Measurements from ENCODE around the gene KDM6A.
"Not testable (repeated sequence)": the region's sequence is repeated elsewhere in the genome, so short reads cannot be mapped to it uniquely, and the experiment has no call there.

KDM6A gene

GRCh38 chrX:44889824-44890223, 16.8 kb downstream of the KDM6A start:
- no peak for DNase-seq (ENCODE audit: low read depth in 2 of 2)

DNA sequence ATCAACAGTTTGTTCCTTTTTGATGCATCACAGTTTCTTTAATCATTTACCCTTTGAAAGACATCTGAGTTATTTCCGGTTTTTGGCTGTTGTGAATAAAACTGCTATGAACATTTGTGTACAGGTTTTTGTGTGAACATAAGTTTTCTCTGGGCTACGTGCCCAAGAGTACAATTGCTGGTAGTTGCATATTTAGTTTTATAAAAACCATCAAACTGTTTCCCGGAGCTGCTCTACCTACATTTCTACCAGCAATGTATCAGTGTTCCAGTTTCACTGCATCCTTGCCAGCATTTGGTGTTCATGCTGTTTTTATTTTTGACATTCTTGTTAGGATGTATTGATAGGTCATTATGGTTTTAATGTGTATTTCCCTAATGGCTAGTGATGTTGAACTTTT, 17.3 kb downstream of the KDM6A start:
- DNase-seq (ENCODE audit: low read depth in 2 of 2) = no peak

- not testable (repeated sequence) for DNase-seq (ENCODE audit: low read depth in 2 of 2)
Observed at GRCh38 chrX:44890687-44891086, 17.7 kb downstream of the KDM6A start.

GRCh38 chrX:44891642-44892041, 18.7 kb downstream of the KDM6A start:
- DNase-seq (ENCODE audit: low read depth in 2 of 2) = no peak

GRCh38 chrX:44896876-44897186, 23.8 kb downstream of the KDM6A start:
- DNase-seq (ENCODE audit: low read depth in 2 of 2) = no peak

DNA sequence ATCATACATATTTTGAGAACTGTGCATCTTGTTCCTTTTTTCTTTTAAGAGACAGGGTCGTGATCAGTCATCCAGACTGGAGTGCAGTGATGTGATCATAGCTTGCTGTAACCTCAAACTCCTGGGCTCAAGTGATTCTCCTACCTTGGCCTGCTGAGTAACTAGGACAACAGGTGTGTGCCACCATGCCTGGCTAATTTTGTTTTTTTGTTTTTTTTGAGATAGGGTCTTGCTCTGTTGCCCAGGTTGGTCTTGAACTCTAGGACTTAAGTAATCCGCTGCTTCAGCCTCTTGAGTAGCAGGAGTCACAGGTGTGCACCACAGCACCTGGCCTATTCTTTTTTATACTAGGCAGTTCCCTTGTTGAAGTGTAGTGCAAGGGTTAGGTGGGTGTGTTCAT, 24.6 kb downstream of the KDM6A start:
- no peak for DNase-seq (ENCODE audit: low read depth in 2 of 2)

DNA sequence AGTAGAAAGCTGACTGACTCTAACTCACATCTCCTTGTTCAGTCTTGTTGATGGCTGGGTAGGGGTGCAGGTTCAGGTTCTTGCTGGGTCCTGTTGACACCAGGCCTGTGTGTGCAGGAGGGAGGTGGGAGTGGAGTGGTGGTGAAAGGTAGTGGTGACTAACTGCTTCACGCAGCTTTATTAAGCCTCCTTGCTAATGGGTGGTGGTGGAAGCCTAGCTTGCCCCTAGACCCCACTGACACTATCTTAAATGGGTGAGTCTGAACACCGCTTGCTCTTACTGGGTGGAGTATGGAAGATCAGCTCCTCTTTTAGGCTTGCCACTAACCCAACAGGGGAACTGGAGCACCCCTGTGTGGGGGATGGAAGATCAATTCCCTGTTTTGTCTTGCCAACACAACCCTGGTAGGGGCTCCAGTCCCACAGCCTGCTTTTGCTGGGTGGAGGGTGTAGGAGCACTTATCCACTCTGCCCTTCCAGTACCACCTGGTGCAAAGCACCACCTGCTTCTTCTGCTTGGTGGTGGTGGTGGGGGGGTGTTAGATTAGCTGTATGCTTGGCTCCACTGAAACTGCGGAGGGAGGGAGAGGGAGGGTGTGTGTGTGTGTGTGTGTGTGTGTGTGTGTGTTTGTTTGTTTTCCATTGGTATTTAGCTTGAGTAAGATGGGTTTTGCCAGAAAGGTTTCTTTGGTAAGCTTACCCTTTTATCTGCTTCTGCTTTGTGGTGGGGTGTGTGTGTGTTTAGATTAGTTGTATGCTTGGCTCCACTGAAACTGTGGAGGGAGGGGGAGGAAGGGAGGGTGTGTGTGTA, 25.6 kb downstream of the KDM6A start:
- DNase-seq (ENCODE audit: low read depth in 2 of 2) = no peak

DNA sequence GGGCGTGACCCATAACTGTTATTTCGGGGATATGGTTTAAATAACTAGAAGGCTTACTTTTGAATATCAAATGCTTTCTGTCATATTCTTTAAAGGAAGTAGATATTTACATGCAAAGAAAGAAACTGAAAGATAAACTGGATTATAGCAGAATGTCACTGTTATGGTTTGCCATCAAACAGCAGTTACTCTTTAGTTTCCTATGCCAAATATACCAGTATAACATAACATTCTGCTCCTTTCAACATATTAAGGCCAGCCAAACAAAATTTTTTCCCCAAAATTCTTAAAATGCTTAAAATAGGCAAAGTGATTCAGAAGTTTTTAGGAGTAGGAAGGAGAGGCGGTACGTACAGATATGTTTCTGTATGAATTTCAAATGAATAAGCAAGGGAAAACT, 27.0 kb downstream of the KDM6A start:
- no peak for DNase-seq (ENCODE audit: low read depth in 2 of 2)

DNA sequence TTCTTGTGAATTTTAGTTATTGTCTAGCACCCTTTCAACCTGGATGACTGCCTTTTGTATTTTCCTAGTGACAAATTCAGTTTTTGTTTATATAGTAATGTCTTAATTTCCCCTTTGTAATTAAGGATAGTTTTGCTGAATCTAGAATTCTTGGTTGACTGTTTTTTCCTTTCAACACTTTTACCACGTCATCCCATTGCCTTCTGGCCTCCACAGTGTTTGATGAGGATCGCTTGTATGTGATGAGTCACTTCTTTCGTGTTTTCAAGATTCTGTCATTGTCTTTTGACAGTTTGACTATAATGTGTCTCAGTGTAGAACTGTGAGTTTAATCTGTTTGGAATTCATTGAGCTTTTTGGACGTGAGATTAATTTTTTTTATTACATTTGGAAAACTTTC, 30.1 kb downstream of the KDM6A start:
- DNase-seq (ENCODE audit: low read depth in 2 of 2) = no peak

DNA sequence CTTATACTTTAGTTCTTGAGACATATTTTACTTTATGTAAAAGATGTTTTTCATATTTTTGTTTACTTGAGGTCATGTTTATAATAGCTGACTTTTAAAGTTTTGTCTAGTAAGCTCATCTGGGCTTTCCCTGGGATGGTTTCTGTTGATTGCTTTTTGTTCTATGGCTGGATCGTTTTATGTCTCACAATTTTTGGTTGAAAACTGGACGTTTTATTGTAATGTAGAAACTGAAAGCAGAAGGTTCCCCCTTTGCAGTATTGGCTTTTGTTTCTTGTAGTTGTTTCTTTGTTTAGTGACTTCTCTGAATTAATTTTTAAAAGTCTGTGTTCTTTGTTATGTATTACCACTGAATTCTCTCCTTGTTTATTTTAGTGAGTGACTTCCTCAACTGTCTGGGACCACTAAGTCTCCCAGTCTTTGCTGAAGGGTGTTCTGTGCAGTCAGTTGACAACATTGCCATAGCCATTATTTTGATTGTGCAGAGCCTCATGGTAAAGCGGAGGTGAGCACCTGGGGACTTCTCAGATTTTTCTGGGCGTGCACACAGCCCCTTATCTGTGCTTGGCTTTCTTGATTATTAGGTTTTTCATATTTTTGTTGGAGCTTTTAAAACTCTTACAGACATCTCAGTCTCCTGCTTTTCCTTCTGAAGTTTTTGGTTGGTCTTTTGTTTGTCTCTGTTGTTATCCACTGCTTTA, 31.0 kb downstream of the KDM6A start:
- no peak for DNase-seq (ENCODE audit: low read depth in 2 of 2)

DNA sequence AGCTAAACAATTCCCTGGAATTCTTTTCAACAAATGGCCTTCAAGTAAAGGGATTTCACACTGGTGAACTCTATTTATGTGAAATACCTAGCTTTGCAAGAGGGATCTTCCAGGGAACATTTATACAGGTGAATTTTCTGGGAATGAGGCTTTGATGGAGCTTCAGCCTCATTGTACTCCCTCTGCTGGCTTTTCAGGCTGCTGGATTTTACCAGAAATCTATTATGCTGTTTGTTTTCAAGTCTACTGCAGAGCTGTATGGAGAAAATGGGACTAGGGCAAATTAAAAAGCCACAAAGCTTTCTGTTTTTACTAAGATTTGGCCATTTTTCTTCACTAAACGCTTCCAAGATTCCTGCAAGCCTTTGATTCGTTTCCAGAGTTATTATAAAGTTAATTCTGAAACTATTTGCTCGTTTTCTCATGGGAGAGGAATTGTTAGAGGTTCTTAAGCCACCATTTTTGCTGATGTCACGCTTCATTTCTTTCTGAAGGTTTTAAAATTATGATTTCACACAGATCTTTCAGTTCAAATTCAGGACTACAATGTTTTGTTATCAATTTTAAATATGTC, 31.6 kb downstream of the KDM6A start:
- no peak for DNase-seq (ENCODE audit: low read depth in 2 of 2)

DNA sequence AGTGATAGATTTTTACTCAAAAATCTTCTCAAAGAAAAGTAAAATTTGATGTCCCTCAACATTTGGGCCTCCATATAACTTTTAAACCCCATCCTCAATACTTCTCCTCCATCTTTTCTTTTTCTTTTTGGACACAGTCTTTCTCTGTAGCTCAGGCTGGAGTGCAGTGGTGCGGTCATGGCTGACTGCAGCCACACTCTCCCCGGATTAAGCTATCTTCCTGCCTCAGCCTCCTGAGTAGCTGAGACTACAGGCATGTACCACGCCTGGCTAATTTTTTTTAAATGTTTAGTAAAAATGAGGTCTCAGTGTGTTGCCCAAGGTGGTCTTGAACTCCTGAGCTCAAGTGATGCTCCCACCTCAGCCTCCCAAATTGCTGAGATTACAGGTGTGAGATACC, 33.1 kb downstream of the KDM6A start:
- no peak for DNase-seq (ENCODE audit: low read depth in 2 of 2)

DNA sequence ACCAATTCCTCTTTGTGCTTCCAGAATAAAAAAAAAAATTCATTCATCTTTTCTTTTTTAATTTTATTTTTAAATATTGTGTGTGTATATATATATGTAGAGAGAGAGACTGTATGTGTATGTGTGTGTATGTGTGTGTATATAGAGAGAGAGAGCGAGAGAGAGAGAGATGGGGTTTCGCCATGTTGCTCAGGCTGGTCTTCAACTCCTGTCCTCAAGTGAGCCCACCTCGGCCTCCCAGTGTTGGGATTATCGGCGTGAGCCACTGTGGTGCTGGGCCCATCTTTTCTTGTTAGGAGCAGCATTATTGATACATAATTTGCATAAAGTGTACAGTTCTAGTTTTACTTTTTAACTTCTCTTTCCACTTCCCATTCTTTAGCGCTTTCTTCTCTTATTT, 33.6 kb downstream of the KDM6A start:
- no peak for DNase-seq (ENCODE audit: low read depth in 2 of 2)

DNA sequence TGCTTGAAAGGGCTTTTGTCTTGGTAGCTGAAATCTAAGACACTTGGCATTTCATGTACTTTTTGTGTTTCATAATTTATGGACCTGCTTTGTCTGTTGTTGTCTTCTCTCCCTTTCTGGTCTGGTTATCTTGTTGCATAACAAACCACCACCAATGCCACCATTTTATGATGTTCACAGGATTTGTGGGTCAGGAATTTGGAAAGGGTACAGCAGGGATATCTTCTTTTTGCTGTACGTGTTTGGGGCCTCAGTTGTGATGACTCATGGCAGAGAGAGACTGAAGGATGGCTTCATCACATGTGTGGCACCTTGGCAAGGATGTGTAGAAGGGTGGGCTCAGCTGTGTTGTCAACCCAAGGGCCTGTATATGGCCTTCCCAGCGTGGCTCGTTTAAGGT, 35.2 kb downstream of the KDM6A start:
- no peak for DNase-seq (ENCODE audit: low read depth in 2 of 2)

- DNase-seq (ENCODE audit: low read depth in 2 of 2) = no peak
Observed at GRCh38 chrX:44908827-44909226, 35.8 kb downstream of the KDM6A start.

GRCh38 chrX:44910508-44910907, 37.5 kb downstream of the KDM6A start:
- DNase-seq (ENCODE audit: low read depth in 2 of 2) = not testable (repeated sequence)

DNA sequence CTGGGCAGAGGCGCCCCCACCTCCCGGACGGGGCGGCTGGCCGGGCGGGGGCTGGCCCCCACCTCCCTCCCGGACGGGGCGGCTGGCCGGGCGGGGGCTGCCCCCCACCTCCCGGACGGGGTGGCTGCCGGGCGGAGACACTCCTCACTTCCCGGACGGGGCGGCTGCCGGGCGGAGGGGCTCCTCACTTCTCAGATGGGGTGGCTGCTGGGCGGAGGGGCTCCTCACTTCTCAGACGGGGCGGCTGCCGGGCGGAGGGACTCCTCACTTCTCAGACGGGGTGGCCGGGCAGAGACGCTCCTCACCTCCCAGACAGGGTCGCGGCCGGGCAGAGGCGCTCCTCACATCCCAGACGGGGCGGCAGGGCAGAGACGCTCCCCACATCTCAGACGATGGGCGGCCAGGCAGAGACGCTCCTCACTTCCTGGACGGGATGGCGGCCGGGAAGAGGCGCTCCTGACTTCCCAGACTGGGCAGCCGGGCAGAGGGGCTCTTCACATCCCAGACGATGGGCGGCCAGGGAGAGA, 38.1 kb downstream of the KDM6A start:
- DNase-seq (ENCODE audit: low read depth in 2 of 2) = not testable (repeated sequence)

GRCh38 chrX:44913656-44914531, 40.9 kb downstream of the KDM6A start:
- no peak for DNase-seq (ENCODE audit: low read depth in 2 of 2)

GRCh38 chrX:44914532-44915198, 41.7 kb downstream of the KDM6A start:
- DNase-seq (ENCODE audit: low read depth in 2 of 2) = no peak

DNA sequence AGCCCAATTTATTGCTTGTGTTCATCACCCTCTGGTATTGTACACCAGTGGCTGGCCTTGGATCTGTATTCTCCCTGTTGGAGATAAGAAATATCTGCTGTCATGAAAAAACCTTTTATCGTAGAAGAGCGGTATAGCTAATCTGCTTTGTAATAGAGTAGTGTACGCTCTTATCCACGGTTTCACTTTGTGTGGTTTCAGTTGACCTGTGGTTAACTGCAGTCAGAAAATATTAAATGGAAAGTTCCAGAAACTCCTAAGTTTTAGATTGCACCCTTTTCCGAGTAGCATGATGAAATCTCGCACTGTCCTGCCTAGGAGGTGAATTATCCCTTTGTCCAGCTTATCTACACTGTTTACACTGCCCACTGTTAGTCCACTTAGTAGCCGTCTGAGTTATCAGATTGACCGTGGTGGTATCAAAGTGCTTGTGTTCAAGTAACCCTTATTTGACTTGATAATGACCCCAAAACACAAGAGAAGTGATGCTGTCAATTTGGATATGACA, 42.4 kb downstream of the KDM6A start:
- DNase-seq (ENCODE audit: low read depth in 2 of 2) = no peak

DNA sequence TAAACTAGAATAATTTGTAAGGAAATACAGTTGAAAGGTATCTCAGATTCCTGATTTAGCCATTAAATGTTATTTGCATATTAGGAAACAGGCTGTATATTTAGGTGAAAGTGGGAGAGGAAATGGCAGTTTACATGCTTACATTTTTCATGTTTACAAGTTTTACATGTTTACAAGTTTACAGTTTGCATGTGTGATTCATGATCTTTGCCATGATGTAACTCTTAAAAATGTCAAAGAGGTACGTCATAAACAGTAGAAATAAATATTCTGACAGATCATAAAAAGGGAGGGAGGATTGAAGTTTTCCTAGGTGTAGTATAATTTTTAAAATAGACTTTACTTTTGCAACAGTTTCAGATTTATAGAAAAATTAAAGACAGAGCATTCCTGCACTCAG, 45.7 kb downstream of the KDM6A start:
- no peak for DNase-seq (ENCODE audit: low read depth in 2 of 2)
